WTC11 (cell line): ENCODE results near the gene ANKRD65. TPM values are rescaled to one million over a fixed set of nuclear protein-coding genes. Genes with fewer than 3 reads are reported as not detected.

Experiments used
- ATAC-seq: fragments of 200-7000 bp; cut with Tn5 transposase; 2 replicates; pipeline ENCODE4 v1.10.0; 2021; ENCODE audit warnings: mild to moderate bottlenecking, moderate library complexity
- CTCF ChIA-PET: fragments of 300-600 bp; sonication (Branson Sonifier 250); formaldehyde crosslinking; loops from one replicate; lab custom pipeline; 2021; ENCODE audit warnings: antibody characterized with exemption; lab: Charles Lee
- POLR2A ChIA-PET: fragments of 350-600 bp; sonication (Branson Sonifier 250); formaldehyde crosslinking; loops from one replicate; lab custom pipeline; 2021; ENCODE audit warnings: antibody characterized with exemption; lab: Charles Lee
- DNase-seq: peaks from one replicate; pipeline ENCODE4 v3.0.0; 2021; ENCODE audit warnings: low spot score
- H3K27ac Mint-ChIP-seq: 2 replicates; pipeline ENCODE4 v1.8.0; 2021; ENCODE audit warnings: mixed read lengths
- H3K27me3 Mint-ChIP-seq: 2 replicates; pipeline ENCODE4 v1.8.0; 2021; ENCODE audit warnings: low read depth, mild to moderate bottlenecking, moderate library complexity, mixed read lengths
- H3K36me3 Mint-ChIP-seq: 2 replicates; pipeline ENCODE4 v1.8.0; 2021; ENCODE audit warnings: mixed read lengths
- H3K4me1 Mint-ChIP-seq: 2 replicates; pipeline ENCODE4 v1.8.0; 2022; ENCODE audit warnings: mixed read lengths
- H3K4me3 Mint-ChIP-seq: 2 replicates; pipeline ENCODE4 v1.8.0; 2021; ENCODE audit warnings: mild to moderate bottlenecking, moderate library complexity, mixed read lengths
- H3K9me3 Mint-ChIP-seq: 2 replicates; pipeline ENCODE4 v1.8.0; 2021; ENCODE audit warnings: mixed read lengths
- ATF3 ChIP-seq: sonication (generic); formaldehyde crosslinking; conservative IDR thresholded peaks from 2 replicates; pipeline ENCODE4 v1.8.1; 2022; ENCODE audit warnings: mild to moderate bottlenecking, missing genetic modification reagents
- CBFB ChIP-seq: sonication (generic); formaldehyde crosslinking; IDR thresholded peaks from 2 replicates; pipeline ENCODE4 v1.8.1; 2022; ENCODE audit warnings: mild to moderate bottlenecking, low read depth, missing genetic modification reagents
- CREM ChIP-seq: sonication (generic); formaldehyde crosslinking; IDR thresholded peaks from 2 replicates; pipeline ENCODE4 v1.8.1; 2022; ENCODE audit warnings: mild to moderate bottlenecking, missing genetic modification reagents, moderate library complexity
- ELF4 ChIP-seq: sonication (generic); formaldehyde crosslinking; IDR thresholded peaks from 2 replicates; pipeline ENCODE4 v1.8.1; 2022; ENCODE audit warnings: low read depth, mild to moderate bottlenecking, moderate library complexity, missing genetic modification reagents
- ESRRA ChIP-seq: sonication (generic); formaldehyde crosslinking; IDR thresholded peaks from 2 replicates; pipeline ENCODE4 v1.8.1; 2022; ENCODE audit warnings: mild to moderate bottlenecking, missing genetic modification reagents, borderline replicate concordance
- ETV6 ChIP-seq: sonication (generic); formaldehyde crosslinking; IDR thresholded peaks from 2 replicates; pipeline ENCODE4 v1.8.1; 2022; ENCODE audit warnings: mild to moderate bottlenecking, missing genetic modification reagents
- GRHL2 ChIP-seq: fragments of 250-450 bp; sonication (Bioruptor Pico); IDR thresholded peaks from 2 replicates; pipeline ENCODE4 v1.8.0; 2022; ENCODE audit warnings: mild to moderate bottlenecking, moderate library complexity; ENCODE audit not compliant: insufficient replicate concordance, severe bottlenecking
- IRF2 ChIP-seq: sonication (generic); formaldehyde crosslinking; IDR thresholded peaks from 2 replicates; pipeline ENCODE4 v1.8.0; 2022; ENCODE audit warnings: low read depth, missing genetic modification reagents, borderline replicate concordance
- JAZF1 ChIP-seq: fragments of 250-450 bp; sonication (Bioruptor Pico); IDR thresholded peaks from 2 replicates; pipeline ENCODE4 v1.9.0; 2021; ENCODE audit warnings: moderate library complexity, mild to moderate bottlenecking, inconsistent platforms
- NFE2L1 ChIP-seq: sonication (generic); formaldehyde crosslinking; IDR thresholded peaks from 2 replicates; pipeline ENCODE4 v1.8.1; 2023; ENCODE audit warnings: missing genetic modification reagents
- NFYB ChIP-seq: sonication (generic); formaldehyde crosslinking; conservative IDR thresholded peaks from 2 replicates; pipeline ENCODE4 v1.8.0; 2022; ENCODE audit warnings: low read depth, missing genetic modification reagents
- PRDM15 ChIP-seq: sonication (generic); formaldehyde crosslinking; IDR thresholded peaks from 2 replicates; pipeline ENCODE4 v1.8.0; 2022; ENCODE audit warnings: missing genetic modification reagents
- PREB ChIP-seq: sonication (generic); formaldehyde crosslinking; IDR thresholded peaks from 2 replicates; pipeline ENCODE4 v1.8.1; 2022; ENCODE audit warnings: mild to moderate bottlenecking, missing genetic modification reagents, moderate library complexity, borderline replicate concordance
- RELA ChIP-seq: sonication (generic); formaldehyde crosslinking; IDR thresholded peaks from 2 replicates; pipeline ENCODE4 v1.8.1; 2022; ENCODE audit warnings: missing genetic modification reagents, mild to moderate bottlenecking, borderline replicate concordance
- RORB ChIP-seq: fragments of 250-450 bp; sonication (Bioruptor Pico); IDR thresholded peaks from 2 replicates; pipeline ENCODE4 v1.9.0; 2021; ENCODE audit warnings: mild to moderate bottlenecking
- SOX15 ChIP-seq: fragments of 250-450 bp; sonication (Bioruptor Pico); IDR thresholded peaks from 2 replicates; pipeline ENCODE4 v1.9.0; 2021; ENCODE audit warnings: mild to moderate bottlenecking
- SP1 ChIP-seq: sonication (generic); formaldehyde crosslinking; conservative IDR thresholded peaks from 2 replicates; pipeline ENCODE4 v1.8.1; 2022; ENCODE audit warnings: missing genetic modification reagents
- TEAD1 ChIP-seq: sonication (generic); formaldehyde crosslinking; IDR thresholded peaks from 2 replicates; pipeline ENCODE4 v1.8.0; 2022; ENCODE audit warnings: mild to moderate bottlenecking, missing genetic modification reagents
- TP53 ChIP-seq: sonication (generic); formaldehyde crosslinking; IDR thresholded peaks from 2 replicates; pipeline ENCODE4 v1.8.1; 2023; ENCODE audit warnings: mild to moderate bottlenecking, missing genetic modification reagents
- ZBTB21 ChIP-seq: sonication (generic); formaldehyde crosslinking; IDR thresholded peaks from 2 replicates; pipeline ENCODE4 v1.8.1; 2023; ENCODE audit warnings: mild to moderate bottlenecking, missing genetic modification reagents, borderline replicate concordance
- ZNF317 ChIP-seq: sonication (generic); formaldehyde crosslinking; IDR thresholded peaks from 2 replicates; pipeline ENCODE4 v1.8.1; 2023; ENCODE audit warnings: low read depth, mild to moderate bottlenecking, moderate library complexity, missing genetic modification reagents, borderline replicate concordance
- total RNA-seq: library from RNA; stranded (reverse); gene quantifications from 3 replicates; pipeline ENCODE4 v1.2.3, GENCODE V29; 2021
- TF ChIP-seq, protein P1 (sequence below): sonication (generic); formaldehyde crosslinking; IDR thresholded peaks from 2 replicates; pipeline ENCODE4 v1.8.0; 2022; ENCODE audit warnings: mild to moderate bottlenecking, missing genetic modification reagents
- TF ChIP-seq, protein P2 (sequence below): fragments of 250-450 bp; sonication (Bioruptor Pico); IDR thresholded peaks from 2 replicates; pipeline ENCODE4 v1.9.0; 2021; ENCODE audit warnings: moderate library complexity, mild to moderate bottlenecking, inconsistent platforms, borderline replicate concordance
- TF ChIP-seq, protein P3 (sequence below): sonication (generic); formaldehyde crosslinking; IDR thresholded peaks from 2 replicates; pipeline ENCODE4 v1.8.0; 2023; ENCODE audit warnings: mild to moderate bottlenecking, missing genetic modification reagents
- TF ChIP-seq, protein P4 (sequence below): sonication (generic); formaldehyde crosslinking; IDR thresholded peaks from 2 replicates; pipeline ENCODE4 v1.8.0; 2022; ENCODE audit warnings: mild to moderate bottlenecking, missing genetic modification reagents

ANKRD65 gene
- total RNA-seq, 1 experiment from 2014 or later, result 1.9 TPM

GRCh38 chr1:1381294-1381693 is 39.8 kb downstream of the ANKRD65 start (continued):
- TF ChIP-seq GRHL2 (CRISPR knock-in tag), result no peak
- TF ChIP-seq, protein P1, sequence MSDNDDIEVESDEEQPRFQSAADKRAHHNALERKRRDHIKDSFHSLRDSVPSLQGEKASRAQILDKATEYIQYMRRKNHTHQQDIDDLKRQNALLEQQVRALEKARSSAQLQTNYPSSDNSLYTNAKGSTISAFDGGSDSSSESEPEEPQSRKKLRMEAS (CRISPR knock-in tag), result no peak
- no peak for TF ChIP-seq NFYB (CRISPR knock-in tag)
- no peak for TF ChIP-seq ATF3 (CRISPR knock-in tag)
- no peak for TF ChIP-seq ESRRA (CRISPR knock-in tag)
- TF ChIP-seq CBFB (CRISPR knock-in tag), result no peak
- no peak for TF ChIP-seq JAZF1 (CRISPR knock-in tag)
- TF ChIP-seq TP53, result no peak
- TF ChIP-seq ELF4 (CRISPR knock-in tag), result no peak
- TF ChIP-seq, protein P2, sequence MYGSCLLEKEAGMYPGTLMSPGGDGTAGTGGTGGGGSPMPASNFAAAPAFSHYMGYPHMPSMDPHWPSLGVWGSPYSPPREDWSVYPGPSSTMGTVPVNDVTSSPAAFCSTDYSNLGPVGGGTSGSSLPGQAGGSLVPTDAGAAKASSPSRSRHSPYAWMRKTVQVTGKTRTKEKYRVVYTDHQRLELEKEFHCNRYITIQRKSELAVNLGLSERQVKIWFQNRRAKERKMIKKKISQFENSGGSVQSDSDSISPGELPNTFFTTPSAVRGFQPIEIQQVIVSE (CRISPR knock-in tag), result no peak

- no peak for TF ChIP-seq ZNF317 (CRISPR knock-in tag)
- TF ChIP-seq PRDM15 (CRISPR knock-in tag), result no peak
- no peak for TF ChIP-seq PREB (CRISPR knock-in tag)
- TF ChIP-seq SP1 (CRISPR knock-in tag), result no peak
- TF ChIP-seq, protein P3, sequence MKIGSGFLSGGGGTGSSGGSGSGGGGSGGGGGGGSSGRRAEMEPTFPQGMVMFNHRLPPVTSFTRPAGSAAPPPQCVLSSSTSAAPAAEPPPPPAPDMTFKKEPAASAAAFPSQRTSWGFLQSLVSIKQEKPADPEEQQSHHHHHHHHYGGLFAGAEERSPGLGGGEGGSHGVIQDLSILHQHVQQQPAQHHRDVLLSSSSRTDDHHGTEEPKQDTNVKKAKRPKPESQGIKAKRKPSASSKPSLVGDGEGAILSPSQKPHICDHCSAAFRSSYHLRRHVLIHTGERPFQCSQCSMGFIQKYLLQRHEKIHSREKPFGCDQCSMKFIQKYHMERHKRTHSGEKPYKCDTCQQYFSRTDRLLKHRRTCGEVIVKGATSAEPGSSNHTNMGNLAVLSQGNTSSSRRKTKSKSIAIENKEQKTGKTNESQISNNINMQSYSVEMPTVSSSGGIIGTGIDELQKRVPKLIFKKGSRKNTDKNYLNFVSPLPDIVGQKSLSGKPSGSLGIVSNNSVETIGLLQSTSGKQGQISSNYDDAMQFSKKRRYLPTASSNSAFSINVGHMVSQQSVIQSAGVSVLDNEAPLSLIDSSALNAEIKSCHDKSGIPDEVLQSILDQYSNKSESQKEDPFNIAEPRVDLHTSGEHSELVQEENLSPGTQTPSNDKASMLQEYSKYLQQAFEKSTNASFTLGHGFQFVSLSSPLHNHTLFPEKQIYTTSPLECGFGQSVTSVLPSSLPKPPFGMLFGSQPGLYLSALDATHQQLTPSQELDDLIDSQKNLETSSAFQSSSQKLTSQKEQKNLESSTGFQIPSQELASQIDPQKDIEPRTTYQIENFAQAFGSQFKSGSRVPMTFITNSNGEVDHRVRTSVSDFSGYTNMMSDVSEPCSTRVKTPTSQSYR (CRISPR knock-in tag), result no peak
- no peak for TF ChIP-seq IRF2 (CRISPR knock-in tag)
- no peak for TF ChIP-seq SOX15
- TF ChIP-seq, protein P4, sequence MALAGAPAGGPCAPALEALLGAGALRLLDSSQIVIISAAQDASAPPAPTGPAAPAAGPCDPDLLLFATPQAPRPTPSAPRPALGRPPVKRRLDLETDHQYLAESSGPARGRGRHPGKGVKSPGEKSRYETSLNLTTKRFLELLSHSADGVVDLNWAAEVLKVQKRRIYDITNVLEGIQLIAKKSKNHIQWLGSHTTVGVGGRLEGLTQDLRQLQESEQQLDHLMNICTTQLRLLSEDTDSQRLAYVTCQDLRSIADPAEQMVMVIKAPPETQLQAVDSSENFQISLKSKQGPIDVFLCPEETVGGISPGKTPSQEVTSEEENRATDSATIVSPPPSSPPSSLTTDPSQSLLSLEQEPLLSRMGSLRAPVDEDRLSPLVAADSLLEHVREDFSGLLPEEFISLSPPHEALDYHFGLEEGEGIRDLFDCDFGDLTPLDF (CRISPR knock-in tag), result no peak
- TF ChIP-seq ETV6, result no peak
- TF ChIP-seq RELA (CRISPR knock-in tag), result no peak
- TF ChIP-seq ZBTB21 (CRISPR knock-in tag), result no peak
- TF ChIP-seq CREM (CRISPR knock-in tag), result no peak
- TF ChIP-seq NFE2L1 (CRISPR knock-in tag), result no peak
- TF ChIP-seq TEAD1 (CRISPR knock-in tag), result no peak
- TF ChIP-seq RORB (CRISPR knock-in tag), result no peak
- Mint-ChIP-seq H3K27me3 (no peaks in the 10 kb centered on the region), H3K27ac (no peak overlapping the region), H3K4me3 (no peak overlapping the region), H3K9me3 (no peaks in the 10 kb centered on the region), H3K4me1 (no peaks in the 10 kb centered on the region), H3K36me3 (peaks cover 10% of the 10 kb centered on the region)
- DNase-seq, result no peak
- no peak for ATAC-seq
- ChIA-PET POLR2A (no interaction called here), CTCF (no interaction called here)
Observed at GRCh38 chr1:1380860-1381259, 40.2 kb downstream of the ANKRD65 start.
